Vagina (tissue), 2 donors: ENCODE results near the gene TMEM135. TPM values are rescaled to one million over a fixed set of nuclear protein-coding genes. Genes with fewer than 3 reads are reported as not detected.

Experiments used
- DNase-seq, 2 donors: peaks; one replicate each; pipeline ENCODE4 v3.0.0-alpha.2; 2017; ENCODE audit errors: extremely low spot score in 2 of 2
- H3K27ac ChIP-seq: fragments of 200-600 bp; sonication (generic); one replicate; pipeline ENCODE4 v1.5.1; 2019
- H3K27me3 ChIP-seq: fragments of 200-600 bp; sonication (generic); one replicate; pipeline ENCODE4 v1.5.1; 2019
- H3K36me3 ChIP-seq, 2 donors: fragments of 200-600 bp; sonication (generic); one replicate each; pipeline ENCODE4 v1.5.1; 2017 to 2019
- H3K4me1 ChIP-seq: fragments of 200-600 bp; sonication (generic); one replicate; pipeline ENCODE4 v1.5.1; 2019
- H3K4me3 ChIP-seq, 2 donors: fragments of 200-600 bp; sonication (generic); 1 replicate in 1 of 2; 2 replicates in 1 of 2; pipeline ENCODE4 v1.5.1; 2016 to 2019
- H3K9me3 ChIP-seq: fragments of 200-600 bp; sonication (generic); one replicate; pipeline ENCODE4 v1.5.1; 2019
- CTCF ChIP-seq, 3 experiments: fragments of 450-650 bp in 2 of 3; fragments of 200-600 bp in 1 of 3; sonication (generic) in 1 of 3; IDR thresholded peaks; one replicate each; pipeline ENCODE4 v1.5.1; 2017 to 2019; ENCODE audit warnings: antibody characterized with exemption in 3 of 3, mild to moderate bottlenecking in 2 of 3, moderate library complexity in 2 of 3
- POLR2A ChIP-seq, 2 donors: fragments of 450-650 bp; IDR thresholded peaks; one replicate each; pipeline ENCODE4 v1.6.1; 2017; ENCODE audit warnings: antibody characterized with exemption in 2 of 2, mild to moderate bottlenecking in 2 of 2, moderate library complexity in 2 of 2
- POLR2AphosphoS5 ChIP-seq, 2 donors: sonication (generic); formaldehyde crosslinking; IDR thresholded peaks; one replicate each; pipeline ENCODE4 v1.9.0; 2017; ENCODE audit warnings: antibody characterized with exemption in 2 of 2, mild to moderate bottlenecking in 2 of 2, low read depth in 1 of 2; ENCODE audit not compliant: insufficient read depth in 1 of 2
- intact Hi-C: fragments of 100-400 bp; cut with DNase I; formaldehyde crosslinking; loops from one replicate; pipeline ENCODE4 v1.15.1; 2023
- total RNA-seq: library from RNA; depleted of rRNA; stranded (reverse); fragments of >200 nt; gene quantifications from one replicate; pipeline ENCODE4 v1.2.3, GENCODE V29; 2016

TMEM135 gene
- total RNA-seq, 1 donor from 2014 or later: 17.2 TPM

- no peak for TF ChIP-seq POLR2A (IDR thresholded peaks at IDR 0.05)
- no peak for TF ChIP-seq POLR2AphosphoS5 (IDR thresholded peaks at IDR 0.05; ENCODE audit: insufficient read depth in 1 of 2, low read depth in 1 of 2)
- TF ChIP-seq CTCF (IDR thresholded peaks at IDR 0.05): no peak
- no peaks in the 10 kb centered on the region for H3K27me3 ChIP-seq
- H3K4me3 ChIP-seq: peak overlapping the region; percentile 72 to 75
- intact Hi-C loops: loop anchor here (5.0 kb wide), 1 partner anchor 81 kb away; the partner anchor contains the start of gene FZD4
- peaks cover 25% of the 10 kb centered on the region for H3K4me1 ChIP-seq
- peak overlapping the region; percentile 77 for H3K27ac ChIP-seq
- no peaks in the 10 kb centered on the region for H3K36me3 ChIP-seq
- no peak for DNase-seq
- no peaks in the 10 kb centered on the region for H3K9me3 ChIP-seq
Measured at GRCh38 chr11:87038235-87038977, 672 bp downstream of the TMEM135 start.

GRCh38 chr11:87039371-87039770 lies 1.6 kb downstream of the TMEM135 start:
- no peaks in the 10 kb centered on the region for H3K27me3 ChIP-seq
- no peaks in the 10 kb centered on the region for H3K36me3 ChIP-seq
- peaks cover 25% of the 10 kb centered on the region for H3K4me1 ChIP-seq
- DNase-seq: no peak
- intact Hi-C loops: loop anchor here (5.0 kb wide), 1 partner anchor 82 kb away; the partner anchor contains the start of gene FZD4
- H3K4me3 ChIP-seq: no peak overlapping the region
- H3K27ac ChIP-seq: no peak overlapping the region
- TF ChIP-seq POLR2A (IDR thresholded peaks at IDR 0.05): no peak
- TF ChIP-seq CTCF (IDR thresholded peaks at IDR 0.05): no peak
- no peak for TF ChIP-seq POLR2AphosphoS5 (IDR thresholded peaks at IDR 0.05; ENCODE audit: insufficient read depth in 1 of 2, low read depth in 1 of 2)
- H3K9me3 ChIP-seq: no peaks in the 10 kb centered on the region

GRCh38 chr11:87043894-87044293 lies 6.2 kb downstream of the TMEM135 start:
- Histone ChIP-seq H3K36me3 (no peaks in the 10 kb centered on the region), H3K27me3 (no peaks in the 10 kb centered on the region), H3K4me3 (no peak overlapping the region), H3K9me3 (no peaks in the 10 kb centered on the region), H3K4me1 (peaks cover 10% of the 10 kb centered on the region), H3K27ac (no peak overlapping the region)
- intact Hi-C loops: no loop called here
- TF ChIP-seq CTCF (IDR thresholded peaks at IDR 0.05) (no peak), POLR2AphosphoS5 (IDR thresholded peaks at IDR 0.05; ENCODE audit: insufficient read depth in 1 of 2, low read depth in 1 of 2) (no peak), POLR2A (IDR thresholded peaks at IDR 0.05) (no peak)
- no peak for DNase-seq

- Histone ChIP-seq H3K27me3 (no peaks in the 10 kb centered on the region), H3K27ac (no peak overlapping the region), H3K36me3 (no peaks in the 10 kb centered on the region), H3K4me3 (no peak overlapping the region), H3K9me3 (no peaks in the 10 kb centered on the region), H3K4me1 (no peaks in the 10 kb centered on the region)
- TF ChIP-seq POLR2A (IDR thresholded peaks at IDR 0.05) (no peak), POLR2AphosphoS5 (IDR thresholded peaks at IDR 0.05; ENCODE audit: insufficient read depth in 1 of 2, low read depth in 1 of 2) (no peak), CTCF (IDR thresholded peaks at IDR 0.05) (no peak)
- no peak for DNase-seq
- intact Hi-C loops: no loop called here
Measured at GRCh38 chr11:87046824-87047223, 9.1 kb downstream of the TMEM135 start.

GRCh38 chr11:87056091-87056490 lies 18.4 kb downstream of the TMEM135 start:
- Histone ChIP-seq H3K4me3 (no peak overlapping the region), H3K27ac (no peak overlapping the region), H3K4me1 (no peaks in the 10 kb centered on the region), H3K36me3 (no peaks in the 10 kb centered on the region), H3K27me3 (no peaks in the 10 kb centered on the region), H3K9me3 (no peaks in the 10 kb centered on the region)
- intact Hi-C loops: no loop called here
- no peak for TF ChIP-seq POLR2A (IDR thresholded peaks at IDR 0.05)
- no peak for TF ChIP-seq CTCF (IDR thresholded peaks at IDR 0.05)
- no peak for TF ChIP-seq POLR2AphosphoS5 (IDR thresholded peaks at IDR 0.05; ENCODE audit: insufficient read depth in 1 of 2, low read depth in 1 of 2)
- no peak for DNase-seq
